Neural progenitor cell (in vitro differentiated cells): Measurements from ENCODE around the gene RARRES2. TPM values are rescaled to one million over a fixed set of nuclear protein-coding genes. Genes with fewer than 3 reads are reported as not detected.
A peak's percentile ranks its signal among the peaks of the same experiment; 100 is the strongest.
"Not testable (repeated sequence)": the region's sequence is repeated elsewhere in the genome, so short reads cannot be mapped to it uniquely, and the experiment has no call there.

Source experiments
- DNase-seq: peaks from one replicate; pipeline ENCODE4 v3.0.0-alpha.2; 2016; ENCODE audit warnings: low spot score
- H2AFZ ChIP-seq: fragments of 200-600 bp; sonication (generic); replicated peaks from 2 replicates; pipeline ENCODE4 v1.6.1; 2016; ENCODE audit warnings: antibody characterized with exemption
- H3F3A ChIP-seq: fragments of 200-600 bp; sonication (generic); 2 replicates; pipeline ENCODE4 v1.6.1; 2016; ENCODE audit warnings: antibody characterized with exemption, low read depth
- H3K27ac ChIP-seq: fragments of 200-600 bp; sonication (generic); 2 replicates; pipeline ENCODE4 v1.5.1; 2016; ENCODE audit warnings: mild to moderate bottlenecking
- H3K27me3 ChIP-seq: fragments of 200-600 bp; sonication (generic); 2 replicates; pipeline ENCODE4 v1.6.1; 2016; ENCODE audit warnings: mild to moderate bottlenecking, moderate library complexity
- H3K36me3 ChIP-seq: fragments of 200-600 bp; sonication (generic); 2 replicates; pipeline ENCODE4 v1.5.1; 2016
- H3K4me1 ChIP-seq: fragments of 200-600 bp; sonication (generic); 2 replicates; pipeline ENCODE4 v1.6.1; 2016; ENCODE audit warnings: mixed run types
- H3K4me2 ChIP-seq: fragments of 200-600 bp; sonication (generic); 2 replicates; pipeline ENCODE4 v1.6.1; 2016
- H3K4me3 ChIP-seq: fragments of 200-600 bp; sonication (generic); 2 replicates; pipeline ENCODE4 v1.5.1; 2016
- H3K79me2 ChIP-seq: fragments of 200-600 bp; sonication (generic); 2 replicates; pipeline ENCODE4 v1.6.1; 2016; ENCODE audit warnings: low read depth
- H3K9ac ChIP-seq: fragments of 200-600 bp; sonication (generic); 2 replicates; pipeline ENCODE4 v1.6.1; 2016
- H3K9me3 ChIP-seq: fragments of 200-600 bp; sonication (generic); 2 replicates; pipeline ENCODE4 v1.5.1; 2016; ENCODE audit warnings: low read depth
- H4K20me1 ChIP-seq: fragments of 200-600 bp; sonication (generic); 2 replicates; pipeline ENCODE4 v1.6.1; 2016; ENCODE audit warnings: low read depth
- H3K27ac Mint-ChIP-seq: 3 replicates; pipeline ENCODE4 v1.8.0; 2021; ENCODE audit warnings: mixed read lengths
- H3K27me3 Mint-ChIP-seq: 2 replicates; pipeline ENCODE4 v1.8.0; 2022; ENCODE audit warnings: low read depth, mild to moderate bottlenecking, inconsistent platforms, moderate library complexity, mixed read lengths; ENCODE audit not compliant: insufficient read depth
- H3K36me3 Mint-ChIP-seq: 3 replicates; pipeline ENCODE4 v1.8.0; 2021; ENCODE audit warnings: mixed read lengths
- H3K4me1 Mint-ChIP-seq: 3 replicates; pipeline ENCODE4 v1.8.0; 2021; ENCODE audit warnings: mixed read lengths
- H3K4me3 Mint-ChIP-seq: 3 replicates; pipeline ENCODE4 v1.8.0; 2021; ENCODE audit warnings: mild to moderate bottlenecking, moderate library complexity, mixed read lengths
- H3K9me3 Mint-ChIP-seq: 3 replicates; pipeline ENCODE4 v1.8.0; 2020; ENCODE audit warnings: mixed read lengths
- total RNA-seq: library from RNA; depleted of rRNA; stranded (reverse); fragments of >200 nt; gene quantifications from 2 replicates; pipeline ENCODE4 v1.2.3, GENCODE V29; 2015; ENCODE audit warnings: low replicate concordance

RARRES2 gene
- total RNA-seq, 1 donor from 2014 or later: 0.19 TPM

DNA sequence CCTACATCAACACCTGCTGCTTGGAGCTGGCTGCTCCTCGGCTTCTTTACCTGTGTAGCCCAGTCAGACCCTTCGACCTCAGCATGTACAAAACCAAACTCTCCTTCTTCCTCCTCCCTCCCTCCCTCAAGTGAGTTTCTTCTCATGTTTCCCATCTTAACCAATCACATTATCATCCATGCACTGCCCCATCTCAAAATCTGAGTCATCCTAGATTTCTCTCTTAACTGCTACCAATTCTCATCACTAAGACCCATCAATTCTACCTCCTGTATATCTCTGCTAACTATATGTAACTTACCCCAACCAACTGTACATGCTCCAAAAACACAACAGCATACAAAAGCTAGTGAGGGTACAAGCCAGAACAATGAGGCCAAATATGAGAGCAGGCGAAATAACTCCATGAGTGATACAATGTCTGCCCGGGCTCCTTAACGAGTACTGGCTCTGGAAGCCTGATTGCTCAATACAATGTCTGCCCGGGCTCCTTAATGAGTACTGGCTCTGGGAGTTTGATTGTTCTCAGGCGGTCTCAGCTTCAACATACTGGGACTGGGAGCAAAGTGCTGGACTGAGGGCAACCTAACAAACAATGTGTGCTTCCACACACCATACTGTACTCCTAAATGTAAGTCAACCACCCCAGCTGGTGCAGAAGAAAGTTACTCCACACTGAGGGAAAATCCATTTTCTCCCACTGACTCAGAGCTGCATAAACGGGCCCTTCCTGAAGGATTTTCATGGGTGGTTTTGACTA is 36.8 kb downstream of the RARRES2 start:
- not testable (repeated sequence) for H3K27ac ChIP-seq, H3K27me3 Mint-ChIP-seq, H3K9ac ChIP-seq, H3K4me2 ChIP-seq, H2AFZ ChIP-seq, DNase-seq, H3K4me1 ChIP-seq, H3K4me3 Mint-ChIP-seq, H3K9me3 Mint-ChIP-seq, H3K79me2 ChIP-seq, H3K4me3 ChIP-seq, H3F3A ChIP-seq, H4K20me1 ChIP-seq, H3K27ac Mint-ChIP-seq, H3K36me3 ChIP-seq, H3K36me3 Mint-ChIP-seq, H3K9me3 ChIP-seq, H3K4me1 Mint-ChIP-seq
- H3K27me3 ChIP-seq: peaks cover 18% of the 10 kb centered on the region

DNA sequence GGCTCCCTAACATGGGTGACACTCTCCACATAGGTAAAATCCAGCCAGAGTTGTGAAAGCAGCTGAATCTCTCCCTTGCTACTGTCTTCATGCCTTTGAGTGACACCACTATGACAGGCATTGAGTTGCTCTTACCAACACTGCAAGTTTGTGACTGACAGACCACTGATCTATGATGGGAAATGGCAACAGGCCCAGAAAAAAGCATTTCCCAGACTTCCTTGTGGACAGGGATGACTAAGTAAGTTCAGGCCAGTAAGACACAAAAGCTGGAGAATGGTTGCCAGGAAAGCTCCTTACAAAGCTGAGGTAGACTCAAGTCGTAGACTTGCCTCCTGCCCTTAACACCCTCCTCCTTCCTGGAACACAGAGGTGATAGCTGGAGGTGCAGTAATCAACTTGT is 38.5 kb downstream of the RARRES2 start:
- not testable (repeated sequence) for H3K79me2 ChIP-seq, H3K9ac ChIP-seq, H3K9me3 ChIP-seq, H3K36me3 Mint-ChIP-seq, H3K4me1 ChIP-seq, DNase-seq, H3K27me3 Mint-ChIP-seq, H3K4me3 Mint-ChIP-seq, H3F3A ChIP-seq, H2AFZ ChIP-seq, H3K36me3 ChIP-seq, H3K27ac ChIP-seq, H3K4me1 Mint-ChIP-seq, H3K4me3 ChIP-seq, H3K9me3 Mint-ChIP-seq, H3K4me2 ChIP-seq, H3K27ac Mint-ChIP-seq, H4K20me1 ChIP-seq, H3K27me3 ChIP-seq

DNA sequence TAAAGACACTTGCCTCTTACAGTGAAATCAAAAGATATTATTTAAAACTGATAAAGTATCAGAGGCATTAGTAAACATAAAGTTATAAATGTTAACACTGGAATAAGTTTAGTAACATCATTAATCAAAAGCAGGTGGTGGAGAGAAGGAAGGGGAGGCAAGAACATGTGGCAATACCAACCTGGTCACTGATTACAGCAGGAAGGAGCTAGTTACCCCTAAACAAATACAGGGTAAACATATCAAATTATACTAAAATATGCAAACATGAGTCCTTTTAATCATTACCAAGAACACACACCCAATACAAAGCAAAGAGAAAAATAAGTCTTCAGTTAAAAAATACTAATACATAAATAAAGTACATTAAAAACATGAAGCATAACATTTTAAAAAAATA is 43.5 kb downstream of the RARRES2 start:
- H3K36me3 Mint-ChIP-seq, H3K4me3 Mint-ChIP-seq, DNase-seq: not testable (repeated sequence)

DNA sequence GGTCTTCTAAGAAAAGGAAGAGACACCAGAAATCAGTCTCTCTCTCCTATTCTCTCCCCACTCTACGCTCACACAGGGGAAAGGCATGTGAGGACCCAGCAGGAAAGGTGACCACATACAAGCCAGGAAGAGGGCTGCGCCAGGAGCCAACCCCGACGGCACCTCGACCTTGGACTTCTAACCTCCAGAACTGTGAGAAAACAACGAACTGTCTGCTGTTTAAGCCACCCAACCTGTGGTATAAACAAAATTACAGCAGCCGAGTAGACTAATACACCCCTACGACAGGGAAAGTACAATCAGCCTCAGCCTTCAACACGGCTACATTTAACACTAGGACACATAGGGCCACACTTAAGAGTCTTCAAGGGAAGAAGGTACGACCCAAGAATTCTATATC is 44.6 kb downstream of the RARRES2 start:
- H3K27me3 Mint-ChIP-seq, H3K9me3 Mint-ChIP-seq, H3K79me2 ChIP-seq, H3K4me1 Mint-ChIP-seq, H3K27me3 ChIP-seq, H3K36me3 Mint-ChIP-seq, H3K4me2 ChIP-seq, H2AFZ ChIP-seq, H3K4me3 Mint-ChIP-seq, H3K27ac ChIP-seq, H3K4me1 ChIP-seq, H3K27ac Mint-ChIP-seq, H3F3A ChIP-seq, H3K4me3 ChIP-seq, H3K9ac ChIP-seq, H3K9me3 ChIP-seq, H4K20me1 ChIP-seq, DNase-seq, H3K36me3 ChIP-seq: not testable (repeated sequence)

More for the DNA sequence above, 43.5 kb downstream of the RARRES2 start:
- not testable (repeated sequence) for H3K36me3 ChIP-seq, H3K27me3 Mint-ChIP-seq, H3K27ac Mint-ChIP-seq, H3K4me1 Mint-ChIP-seq, H3F3A ChIP-seq, H3K27me3 ChIP-seq, H3K9me3 Mint-ChIP-seq, H3K4me1 ChIP-seq, H3K27ac ChIP-seq, H3K9me3 ChIP-seq, H4K20me1 ChIP-seq, H3K79me2 ChIP-seq, H2AFZ ChIP-seq, H3K9ac ChIP-seq, H3K4me3 ChIP-seq, H3K4me2 ChIP-seq

DNA sequence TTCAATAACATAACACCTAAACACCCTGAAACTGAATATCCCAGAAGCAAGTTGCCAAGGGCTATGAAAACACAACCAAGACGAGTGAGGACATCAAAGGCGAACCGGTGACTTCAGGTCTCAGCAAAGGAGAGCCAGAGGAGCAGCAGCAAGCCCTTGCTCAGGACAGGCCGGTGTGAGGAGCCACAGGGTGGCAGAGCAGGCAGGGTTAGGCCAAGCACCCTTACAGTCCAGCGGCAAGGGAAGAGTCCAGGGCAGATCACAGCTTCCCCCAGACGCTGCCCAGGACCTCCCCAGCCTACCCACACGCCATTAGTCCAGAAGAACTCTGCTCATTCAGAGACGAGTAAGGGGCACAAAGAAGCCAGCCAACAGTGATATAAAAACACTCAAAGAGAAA is 45.8 kb downstream of the RARRES2 start:
- H3K4me2 ChIP-seq, H3K27ac ChIP-seq, H3K36me3 Mint-ChIP-seq, H3K4me3 ChIP-seq, H3K79me2 ChIP-seq, H3K36me3 ChIP-seq, H3K9ac ChIP-seq, DNase-seq, H3K9me3 ChIP-seq, H3K4me1 ChIP-seq, H2AFZ ChIP-seq, H3K27ac Mint-ChIP-seq, H3F3A ChIP-seq, H3K4me1 Mint-ChIP-seq, H4K20me1 ChIP-seq, H3K27me3 ChIP-seq, H3K9me3 Mint-ChIP-seq, H3K4me3 Mint-ChIP-seq, H3K27me3 Mint-ChIP-seq: not testable (repeated sequence)

DNA sequence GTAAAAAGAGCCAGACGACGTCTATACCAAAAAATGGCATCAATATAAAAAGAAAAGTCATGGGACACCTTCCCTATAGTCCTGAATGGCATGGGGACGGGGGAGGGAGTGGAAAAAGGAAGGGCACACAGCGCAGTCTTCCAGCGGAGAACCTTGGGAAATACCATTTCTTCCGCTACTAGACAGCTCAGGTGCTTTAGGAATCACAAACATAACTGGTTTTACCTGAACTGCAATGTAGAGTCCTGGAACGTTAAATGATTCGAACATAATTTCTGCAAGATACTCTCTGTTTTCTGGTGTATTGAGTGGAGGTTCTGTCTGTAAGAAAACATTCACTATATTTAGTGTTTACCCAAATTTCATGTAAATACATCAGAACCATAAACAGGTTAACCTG is 46.4 kb downstream of the RARRES2 start:
- not testable (repeated sequence) for H3F3A ChIP-seq, H3K27ac Mint-ChIP-seq, DNase-seq, H3K4me2 ChIP-seq, H3K36me3 ChIP-seq, H2AFZ ChIP-seq, H3K4me1 Mint-ChIP-seq, H3K4me3 ChIP-seq, H3K9ac ChIP-seq, H3K9me3 Mint-ChIP-seq, H3K27me3 ChIP-seq, H3K36me3 Mint-ChIP-seq, H3K4me3 Mint-ChIP-seq, H3K27me3 Mint-ChIP-seq, H3K27ac ChIP-seq, H4K20me1 ChIP-seq, H3K9me3 ChIP-seq, H3K4me1 ChIP-seq, H3K79me2 ChIP-seq

DNA sequence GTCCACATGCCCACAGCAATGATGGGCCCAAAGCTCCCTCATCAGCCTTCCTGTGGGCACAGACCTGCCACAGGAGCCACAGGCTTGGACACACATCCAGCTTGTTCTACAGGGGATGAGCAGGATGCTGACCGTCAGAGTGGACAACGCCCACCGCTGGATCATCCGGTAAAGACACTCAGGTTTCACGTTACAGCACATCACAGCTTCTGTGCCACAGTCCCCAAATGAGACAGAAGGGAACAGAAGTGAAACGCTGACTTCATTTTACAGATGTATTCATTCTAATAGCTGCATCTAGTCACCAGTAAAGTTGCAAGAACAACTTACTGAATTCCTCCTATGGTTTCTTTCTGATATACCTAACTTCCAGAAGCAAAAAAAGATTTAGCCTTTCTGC is 51.1 kb downstream of the RARRES2 start:
- H3K9me3 Mint-ChIP-seq, DNase-seq, H3K27ac ChIP-seq, H3K4me2 ChIP-seq, H3K4me3 ChIP-seq, H3K4me3 Mint-ChIP-seq, H3K9ac ChIP-seq, H3K27me3 ChIP-seq, H3K4me1 ChIP-seq, H3K9me3 ChIP-seq, H3K27me3 Mint-ChIP-seq, H3K27ac Mint-ChIP-seq, H3F3A ChIP-seq, H3K79me2 ChIP-seq, H3K36me3 ChIP-seq, H3K36me3 Mint-ChIP-seq, H4K20me1 ChIP-seq: not testable (repeated sequence)
- H2AFZ ChIP-seq: peak overlapping the region; percentile 85
- H3K4me1 Mint-ChIP-seq: peaks cover 14% of the 10 kb centered on the region

DNA sequence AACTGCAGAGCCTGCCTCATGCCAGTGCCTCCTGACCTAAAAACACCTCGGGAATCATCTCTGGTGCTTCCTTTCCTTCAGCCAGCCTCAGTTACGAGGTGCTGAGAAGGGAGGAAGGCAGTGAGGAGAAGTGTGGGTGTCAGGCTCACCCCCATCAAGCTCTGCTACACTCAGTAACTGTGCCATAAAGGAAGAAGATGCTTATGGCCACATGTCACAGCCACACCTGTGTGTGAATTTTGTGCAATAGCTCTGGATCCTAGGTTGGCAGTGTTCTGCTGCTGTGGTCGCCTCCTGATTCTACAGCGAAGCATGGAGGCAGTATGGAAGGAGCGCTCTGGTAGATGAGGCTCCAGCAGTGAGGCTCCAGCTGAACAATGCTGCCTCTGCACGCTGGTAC is 52.6 kb downstream of the RARRES2 start:
- H3K27me3 Mint-ChIP-seq, H3K27me3 ChIP-seq, H3K9me3 Mint-ChIP-seq, H3K36me3 ChIP-seq, H3K4me2 ChIP-seq, H3K4me3 ChIP-seq, H3K4me1 ChIP-seq, H2AFZ ChIP-seq, H3K36me3 Mint-ChIP-seq, H4K20me1 ChIP-seq, H3K79me2 ChIP-seq, H3K27ac ChIP-seq, H3K9me3 ChIP-seq, H3K9ac ChIP-seq, H3F3A ChIP-seq, DNase-seq, H3K4me3 Mint-ChIP-seq: not testable (repeated sequence)
- Mint-ChIP-seq H3K4me1 (peaks cover 14% of the 10 kb centered on the region), H3K27ac (peak overlapping the region; percentile 76)
